CD1c-positive myeloid dendritic cell (primary cell): Measurements from ENCODE around the gene NPEPL1.

Experiments used
- DNase-seq: peaks from one replicate; pipeline ENCODE4 v3.0.0-alpha.2; 2016; ENCODE audit errors: extremely low spot score

Gene NPEPL1

DNA sequence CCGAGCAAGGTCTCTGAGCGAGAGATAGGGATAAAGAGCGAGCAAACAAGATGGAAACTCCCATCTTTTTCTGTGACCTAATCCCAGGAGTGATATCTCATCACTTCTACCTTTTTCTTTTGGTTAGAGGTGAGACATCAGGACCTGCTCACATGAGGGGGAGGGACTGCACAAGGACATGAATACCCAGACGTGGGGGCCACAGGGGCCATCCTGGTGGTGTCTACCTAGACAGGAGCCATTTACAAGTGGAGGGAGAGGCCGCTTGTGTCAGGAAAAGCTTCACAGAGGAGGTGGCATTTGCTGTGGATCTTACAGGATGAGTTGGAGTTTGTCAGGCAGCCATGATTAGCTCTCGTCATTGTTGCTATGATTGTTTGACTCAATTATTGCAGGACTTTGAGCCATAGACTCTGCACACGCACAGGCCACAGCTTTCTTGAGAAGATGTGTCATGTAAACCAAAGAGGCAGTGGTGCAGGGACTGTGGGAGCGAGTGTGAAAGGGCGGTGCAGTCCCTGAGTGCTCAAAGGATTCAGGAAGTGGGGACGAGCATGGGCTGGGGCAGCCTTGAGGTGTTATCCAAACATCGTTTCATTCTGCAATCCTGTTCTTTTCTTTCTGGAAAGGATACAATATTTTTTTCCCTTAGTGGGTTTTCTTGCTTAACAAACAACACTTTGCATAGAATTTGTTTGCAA lies 7.7 kb downstream of the NPEPL1 start:
- DNase-seq = no peak

DNA sequence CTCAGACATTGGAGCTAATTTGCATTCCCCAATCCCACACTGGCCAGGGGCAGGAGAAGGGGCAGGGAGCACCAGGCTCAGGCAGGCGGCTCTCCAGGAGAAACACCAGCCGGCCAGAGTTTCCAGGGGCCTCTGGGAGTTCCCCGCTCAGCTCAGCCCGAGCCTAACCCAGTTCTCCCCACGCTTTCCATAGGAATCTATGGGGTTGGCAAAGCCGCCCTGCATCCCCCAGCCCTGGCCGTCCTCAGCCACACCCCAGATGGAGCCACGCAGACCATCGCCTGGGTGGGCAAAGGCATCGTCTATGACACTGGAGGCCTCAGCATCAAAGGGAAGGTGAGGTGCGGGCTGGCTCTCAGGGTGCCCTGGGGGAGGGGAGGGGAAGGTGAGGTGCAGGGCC lies 8.2 kb downstream of the NPEPL1 start:
- no peak for DNase-seq

DNA sequence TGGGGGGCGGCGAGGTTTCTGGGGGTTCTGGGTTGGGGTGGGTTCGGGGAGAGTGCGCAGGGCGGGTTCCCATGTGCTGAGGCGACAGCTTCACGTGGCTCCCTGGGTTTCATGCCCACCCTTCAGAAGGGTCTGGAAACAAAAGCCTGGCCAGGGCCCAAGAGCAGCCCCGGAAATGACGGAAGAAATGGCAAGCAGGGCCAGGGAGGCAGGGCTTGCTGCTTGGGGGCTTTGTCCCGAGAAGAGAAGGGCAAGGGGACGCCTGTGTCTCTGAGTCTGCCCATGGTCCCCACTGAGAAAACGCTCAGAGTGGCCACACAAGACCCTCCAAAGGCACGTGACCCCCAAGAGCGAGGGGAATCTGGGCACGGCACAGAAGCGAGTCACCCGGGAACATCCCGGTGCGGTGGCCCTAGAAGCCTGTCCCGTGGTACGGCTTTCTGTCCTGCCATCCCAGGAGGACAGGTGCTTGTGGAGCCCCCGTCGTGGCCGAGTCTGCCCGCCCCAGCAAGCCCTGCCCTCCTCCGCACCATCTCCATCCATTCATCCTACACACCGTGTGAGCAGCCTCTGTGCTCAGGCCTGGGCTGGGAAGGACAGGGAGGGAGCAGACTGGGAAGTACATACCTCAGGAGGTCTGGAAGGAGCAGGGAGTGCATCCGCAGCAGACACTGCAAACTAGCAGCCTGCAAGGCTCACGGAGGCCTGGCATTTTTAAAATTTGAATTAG lies 9.0 kb downstream of the NPEPL1 start:
- DNase-seq = no peak

DNA sequence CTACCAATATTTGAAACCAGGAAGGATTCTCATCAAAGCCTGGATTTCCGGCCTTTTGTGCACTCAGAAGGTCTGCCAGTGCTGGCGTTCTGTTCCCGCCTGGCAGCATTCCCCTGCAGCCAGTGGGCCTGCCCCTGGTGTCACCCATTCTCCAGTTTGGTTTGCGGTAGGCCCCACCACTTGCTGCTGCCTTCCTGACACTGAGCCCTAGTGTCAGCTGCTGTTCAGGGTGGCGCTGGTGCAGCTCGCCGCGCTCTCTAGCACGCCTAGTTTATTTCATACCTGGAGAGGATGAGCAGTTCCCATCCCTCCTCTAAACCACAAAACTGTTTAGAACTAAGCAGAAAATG lies 9.5 kb downstream of the NPEPL1 start:
- DNase-seq = no peak

DNA sequence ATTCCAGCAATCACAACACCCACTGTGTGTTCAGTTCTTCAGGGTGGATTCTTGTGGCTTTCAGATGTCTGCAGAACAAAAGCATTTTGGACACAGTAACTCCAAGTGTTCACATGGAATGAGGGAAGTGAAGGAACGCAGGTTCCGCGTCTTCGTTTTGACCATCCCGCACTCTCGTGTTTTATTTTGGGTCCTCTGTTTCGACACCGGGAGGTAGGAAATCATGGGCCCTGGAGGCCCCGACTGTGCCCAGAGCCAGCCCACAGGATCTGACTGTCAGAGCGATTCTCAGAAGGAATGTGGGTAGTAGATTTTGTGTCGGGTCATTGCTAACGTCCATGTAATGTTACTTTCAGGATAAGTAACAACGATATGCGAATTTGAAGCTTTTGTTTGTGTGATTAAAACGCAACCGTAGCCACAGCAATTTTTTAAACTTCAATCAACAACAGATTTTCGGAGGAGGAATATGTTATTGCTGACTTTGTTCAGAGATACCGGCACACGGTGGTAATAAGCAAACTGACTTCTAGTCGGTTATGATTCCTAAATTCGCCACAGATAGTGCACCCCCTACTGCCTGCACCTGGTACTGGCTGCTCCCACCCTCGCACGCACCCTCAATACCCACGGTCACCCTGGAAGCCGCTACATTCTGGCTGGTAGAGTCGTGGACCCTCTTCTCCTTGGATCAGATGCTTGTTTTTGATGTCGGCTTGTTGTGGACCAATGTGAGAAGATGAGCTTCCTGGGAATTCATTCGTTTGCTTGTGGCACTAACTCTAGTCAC lies 10.5 kb downstream of the NPEPL1 start:
- DNase-seq = no peak

DNA sequence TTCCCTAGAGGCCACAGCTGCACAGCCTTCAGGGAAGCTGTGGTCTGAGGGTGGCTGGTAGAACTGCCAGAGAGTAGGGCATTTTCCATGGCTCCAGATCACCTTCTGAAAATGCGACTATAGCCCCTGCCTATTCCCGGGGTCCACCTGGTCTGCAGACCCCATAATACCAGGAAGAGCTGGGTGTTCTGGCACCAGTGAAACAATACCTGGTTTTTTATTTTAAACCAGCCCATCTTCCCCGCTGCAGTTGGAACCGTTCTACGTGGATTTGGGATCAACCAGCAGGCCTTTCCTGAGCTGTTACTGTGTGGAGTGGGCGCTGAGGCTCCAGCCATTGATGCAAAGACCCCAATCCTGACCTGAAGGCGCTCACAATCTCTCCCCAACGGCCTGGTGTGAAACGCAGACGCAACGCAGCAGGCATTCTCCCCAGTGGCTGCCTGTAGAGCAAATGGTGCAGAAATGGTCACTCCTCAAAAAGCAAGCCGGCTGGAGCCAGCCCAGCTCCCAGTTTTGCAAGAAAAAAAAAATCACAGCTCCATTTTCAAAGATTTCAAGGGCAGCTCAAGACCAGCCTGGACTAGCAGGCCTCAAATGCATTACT lies 11.3 kb downstream of the NPEPL1 start:
- no peak for DNase-seq

DNA sequence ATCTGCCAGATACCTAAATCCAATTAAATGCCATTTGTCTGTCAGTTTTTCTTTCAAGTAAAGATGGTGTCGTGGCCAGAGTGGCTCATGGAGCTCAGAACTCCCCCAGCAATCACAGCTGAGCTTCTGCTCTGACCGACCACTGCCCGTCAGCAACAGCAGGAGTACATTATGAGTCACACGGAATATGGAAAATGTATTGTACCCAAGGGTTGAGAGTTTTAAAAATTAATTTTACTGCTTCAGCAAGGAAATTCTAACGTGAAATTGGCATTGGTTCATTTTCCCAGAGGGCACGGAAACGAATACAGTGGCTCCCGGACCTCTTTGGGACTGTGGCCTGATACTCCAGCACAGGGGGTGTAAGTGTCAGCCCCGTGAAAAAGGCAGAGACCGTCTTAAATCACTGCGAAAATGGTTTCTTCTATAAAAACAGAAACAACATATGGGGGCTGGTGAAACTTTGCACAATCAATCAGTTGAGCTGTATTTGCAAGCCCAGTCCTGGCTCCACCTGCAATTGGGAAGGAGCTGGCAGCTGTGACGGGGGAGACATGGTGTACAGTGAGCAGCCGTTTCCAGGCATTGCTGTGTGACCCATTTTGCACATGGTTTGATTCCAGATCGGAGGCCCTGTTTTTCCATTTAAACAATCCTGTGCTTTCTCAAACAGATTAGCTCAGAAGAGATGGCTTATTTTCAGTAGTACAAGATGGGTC lies 12.8 kb downstream of the NPEPL1 start:
- DNase-seq = no peak

DNA sequence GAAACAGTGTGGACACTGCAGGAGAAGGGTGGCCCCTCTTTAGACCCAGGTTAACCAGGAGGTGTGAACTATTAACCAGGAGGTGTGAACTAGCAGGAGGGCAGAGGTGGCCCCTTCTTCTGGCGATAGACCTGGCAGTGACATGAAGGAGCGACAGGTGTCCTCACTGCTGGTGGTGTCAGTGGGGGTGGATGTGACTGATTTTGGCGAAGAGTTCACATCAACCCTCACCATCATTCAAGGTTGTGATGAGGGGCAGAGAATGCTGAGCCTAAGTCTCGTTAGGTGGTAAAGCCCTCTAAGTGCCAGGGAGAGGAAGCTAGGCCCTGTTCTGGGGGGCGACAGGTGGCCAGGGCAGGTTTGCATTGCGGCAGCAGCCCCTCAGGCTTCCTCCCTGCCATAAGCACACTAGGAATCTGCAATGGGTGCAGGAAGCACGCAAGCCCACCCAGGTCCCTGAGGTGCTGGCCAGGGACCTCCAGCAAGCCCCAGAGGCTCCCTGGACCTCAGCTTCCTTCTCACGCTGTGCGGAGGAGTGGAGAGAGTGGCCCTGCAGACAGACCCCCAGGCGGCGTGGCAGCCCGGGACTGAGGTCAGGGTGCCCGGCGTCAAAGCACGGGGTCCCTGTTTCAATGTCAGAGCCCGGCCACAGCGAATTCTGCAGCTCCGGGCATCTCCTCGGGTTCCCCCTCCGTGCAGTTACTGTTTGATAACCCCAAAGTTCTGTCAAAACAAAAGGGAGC lies 13.7 kb downstream of the NPEPL1 start:
- DNase-seq = no peak

DNA sequence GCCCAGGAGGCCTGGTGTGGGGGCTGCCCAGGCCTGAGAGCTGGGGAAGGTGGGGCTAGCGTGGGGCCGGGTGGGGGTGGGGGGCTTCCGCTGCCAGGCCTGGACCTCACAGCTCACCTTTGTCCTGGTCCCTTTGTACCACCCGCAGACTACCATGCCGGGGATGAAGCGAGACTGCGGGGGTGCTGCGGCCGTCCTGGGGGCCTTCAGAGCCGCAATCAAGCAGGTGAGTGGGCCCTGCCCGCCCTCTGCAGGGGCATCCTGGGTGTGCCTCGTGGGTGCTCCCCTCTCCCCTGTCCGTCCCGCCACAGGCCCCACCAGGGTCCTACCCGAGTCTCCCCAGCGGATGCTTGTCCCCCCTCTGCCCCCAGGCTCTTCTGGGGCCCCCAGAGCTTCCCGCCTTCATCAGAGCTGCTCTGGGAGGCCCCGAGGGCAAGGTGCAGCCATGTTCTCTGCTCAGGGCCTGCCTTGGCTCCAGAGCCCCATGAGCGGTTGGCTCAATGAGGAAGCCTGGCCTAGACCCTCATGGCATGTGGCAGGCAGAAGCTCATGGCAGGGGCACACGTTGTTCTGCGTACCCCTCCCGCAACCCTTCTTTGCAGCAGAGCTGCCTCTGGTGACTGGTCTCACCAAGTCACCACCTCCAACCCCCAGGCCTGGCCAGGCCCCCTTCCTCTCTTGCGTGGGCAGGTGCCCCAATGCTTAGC lies 14.5 kb downstream of the NPEPL1 start:
- DNase-seq = no peak

DNA sequence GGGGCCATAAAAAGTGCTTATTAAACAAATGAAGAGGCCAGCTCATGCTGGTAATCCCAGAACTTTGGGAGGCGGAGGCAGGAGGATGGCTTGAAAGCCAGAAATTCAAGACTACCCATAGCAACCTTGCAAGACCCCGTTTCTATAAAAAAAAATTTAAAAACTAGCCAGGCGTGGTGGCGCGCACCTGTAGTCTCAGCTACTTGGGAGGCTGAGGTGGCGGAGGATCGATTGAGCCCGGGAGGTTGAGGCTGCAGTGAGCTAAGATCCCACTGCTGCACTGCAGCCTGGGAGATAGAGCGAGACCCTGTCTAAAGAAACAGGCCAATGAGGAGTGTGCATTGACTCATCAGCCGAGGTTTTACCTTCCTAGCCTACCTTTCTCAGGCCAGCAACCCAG lies 15.2 kb downstream of the NPEPL1 start:
- DNase-seq = no peak

DNA sequence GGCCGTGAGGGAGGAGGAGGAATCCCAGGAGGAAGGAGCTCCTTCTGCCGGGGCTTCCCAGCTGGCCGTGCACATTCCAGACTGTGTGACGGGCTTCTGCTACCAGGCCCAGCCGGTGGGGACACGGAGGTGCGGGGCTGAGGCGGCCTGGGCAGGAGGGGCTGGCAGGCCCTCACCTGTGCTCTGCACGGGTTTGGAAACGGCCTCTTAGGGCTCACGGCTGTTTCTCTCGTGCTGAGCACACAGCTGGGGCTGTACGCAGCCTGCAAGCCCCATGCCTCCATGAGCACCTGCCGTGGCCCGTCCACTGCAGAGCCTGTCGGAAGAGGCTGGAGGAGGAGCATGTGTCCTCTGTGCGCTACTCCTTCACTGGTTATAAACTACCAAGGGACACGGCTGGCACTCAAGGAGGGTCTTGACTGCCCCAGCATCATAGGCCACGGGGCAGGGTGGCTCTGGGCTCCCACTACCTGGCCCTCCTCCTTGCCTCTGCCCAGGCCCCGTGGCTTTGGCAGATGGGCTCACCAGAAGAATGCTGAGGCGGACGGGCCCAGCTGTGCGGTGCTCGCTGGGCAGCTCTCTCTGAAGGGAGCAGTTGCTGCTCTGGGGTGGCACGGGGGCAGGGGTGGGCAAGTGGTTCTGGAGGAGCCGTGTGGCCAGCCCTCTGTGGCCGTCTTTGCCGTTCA lies 15.8 kb downstream of the NPEPL1 start:
- no peak for DNase-seq

DNA sequence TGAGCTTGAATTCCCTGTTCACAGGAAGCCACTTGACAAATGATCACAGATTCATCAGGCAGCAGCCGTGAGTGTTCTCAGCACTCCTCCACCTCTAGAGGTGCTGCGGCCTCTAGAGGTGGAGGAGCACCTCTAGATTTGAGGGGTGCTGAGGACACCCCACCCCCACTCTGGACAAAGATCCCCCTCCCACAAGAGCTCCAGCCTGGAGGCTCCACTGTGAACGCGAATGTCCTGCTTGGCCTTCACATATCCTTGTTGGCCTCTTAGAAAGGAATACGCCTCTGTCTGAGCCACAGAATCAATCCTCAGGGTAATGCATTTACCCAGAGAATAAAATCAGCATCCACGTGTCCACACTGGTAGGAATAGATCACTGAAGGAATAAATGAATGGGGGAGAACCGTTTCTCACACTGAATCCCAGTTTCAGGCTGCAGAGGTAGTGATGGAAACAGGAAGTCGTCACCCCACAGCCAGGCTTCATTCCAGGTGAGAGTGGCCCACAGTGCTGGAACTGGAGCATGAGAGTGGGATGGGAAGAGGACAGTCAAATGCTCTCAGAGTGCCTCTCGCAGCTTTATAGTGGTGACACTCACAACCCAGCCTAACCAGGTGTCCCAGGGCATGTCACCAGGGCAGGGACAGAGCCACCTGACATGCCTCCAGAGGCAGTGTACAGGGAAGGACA lies 16.6 kb downstream of the NPEPL1 start:
- DNase-seq = no peak

DNA sequence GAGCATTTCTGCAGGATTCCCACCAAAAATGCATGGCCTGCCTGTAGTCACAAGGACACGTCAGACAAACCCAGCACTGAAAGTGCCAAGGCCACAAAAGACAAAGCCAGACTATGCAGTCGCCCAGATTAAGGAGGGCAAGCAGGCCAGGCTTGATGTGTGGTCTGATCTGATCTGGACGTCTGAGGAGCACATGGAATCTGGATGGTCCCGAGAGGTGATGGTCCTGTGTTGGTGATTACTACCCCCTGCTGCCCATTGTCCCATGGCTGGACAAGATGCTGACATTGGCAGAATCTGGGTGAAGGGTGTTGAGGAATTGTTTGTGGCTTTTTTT lies 17.1 kb downstream of the NPEPL1 start:
- DNase-seq = no peak

DNA sequence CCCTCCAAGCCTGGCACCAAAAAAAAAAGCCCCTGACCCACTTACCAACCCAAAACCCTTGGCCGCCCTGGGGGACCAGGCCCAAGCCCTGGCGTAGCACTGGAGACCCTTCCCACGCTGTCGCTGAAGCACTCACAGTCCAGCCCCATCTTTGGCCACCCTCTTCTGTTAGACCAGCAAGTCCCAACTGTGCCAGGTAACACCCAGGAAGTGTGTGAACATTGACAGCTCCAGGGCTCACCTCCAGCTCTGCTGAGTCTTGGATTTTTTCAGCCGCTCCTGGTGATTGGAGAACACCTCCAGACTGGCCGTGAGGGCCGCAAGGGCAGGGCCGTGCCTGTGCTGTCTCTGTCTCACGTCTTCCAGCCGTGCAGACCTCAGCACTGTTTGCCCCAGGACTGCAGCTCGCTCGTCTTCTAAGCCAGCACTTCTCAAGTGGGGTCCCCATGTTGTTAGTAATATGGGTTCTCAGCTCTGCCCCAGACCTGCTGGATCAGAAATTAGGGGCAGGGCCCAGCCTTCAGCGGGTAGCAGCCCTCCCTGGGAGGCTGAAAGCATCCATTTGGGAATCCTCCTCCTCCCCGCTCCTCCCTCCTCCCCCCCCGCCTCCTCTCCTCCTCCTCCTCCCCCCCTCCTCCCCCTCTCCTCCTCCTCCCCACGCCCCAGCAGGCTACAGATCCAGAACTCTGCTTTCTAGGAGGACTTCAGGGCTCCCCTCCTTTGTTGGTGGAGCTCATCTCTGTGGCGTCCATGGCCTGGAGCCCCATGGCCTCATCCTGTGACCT lies 18.1 kb downstream of the NPEPL1 start:
- DNase-seq = no peak

DNA sequence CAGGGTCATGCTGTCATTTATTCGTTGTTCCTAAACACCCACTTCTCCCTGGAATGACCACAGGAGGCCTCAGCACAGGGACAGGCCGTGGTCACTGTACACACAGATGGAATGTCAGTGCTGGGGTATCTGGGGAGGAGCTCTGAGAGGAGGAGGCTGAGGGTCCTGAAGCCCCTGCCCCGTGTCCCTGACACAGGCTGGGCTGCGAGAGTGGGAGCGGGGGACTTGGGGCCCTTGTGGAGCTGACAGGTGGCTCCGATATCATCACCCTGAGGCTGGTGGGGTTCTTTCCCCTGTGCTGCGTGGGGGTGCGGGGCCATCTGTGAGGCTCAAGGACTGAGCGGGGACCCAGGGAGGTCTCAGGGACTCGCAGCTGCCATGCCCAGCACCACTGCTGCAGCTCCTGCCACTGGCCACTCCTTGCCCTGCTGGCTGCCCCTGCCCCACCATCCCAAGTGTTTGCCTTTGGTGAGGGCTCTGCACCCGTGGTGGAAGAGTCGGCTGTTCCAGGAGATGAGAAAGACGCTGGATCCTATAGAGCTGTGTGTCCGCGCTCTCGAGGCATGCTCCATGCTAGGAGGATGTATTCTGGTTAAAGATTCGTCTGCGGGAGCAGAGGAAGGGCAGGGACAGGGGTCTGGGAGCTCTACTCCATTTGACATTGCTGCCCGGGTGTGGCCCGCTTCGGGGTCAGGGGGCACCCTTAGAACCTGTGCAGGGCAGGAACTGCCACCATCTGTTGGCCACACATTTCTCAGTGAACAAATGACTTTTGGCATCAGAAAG lies 18.9 kb downstream of the NPEPL1 start:
- no peak for DNase-seq

DNA sequence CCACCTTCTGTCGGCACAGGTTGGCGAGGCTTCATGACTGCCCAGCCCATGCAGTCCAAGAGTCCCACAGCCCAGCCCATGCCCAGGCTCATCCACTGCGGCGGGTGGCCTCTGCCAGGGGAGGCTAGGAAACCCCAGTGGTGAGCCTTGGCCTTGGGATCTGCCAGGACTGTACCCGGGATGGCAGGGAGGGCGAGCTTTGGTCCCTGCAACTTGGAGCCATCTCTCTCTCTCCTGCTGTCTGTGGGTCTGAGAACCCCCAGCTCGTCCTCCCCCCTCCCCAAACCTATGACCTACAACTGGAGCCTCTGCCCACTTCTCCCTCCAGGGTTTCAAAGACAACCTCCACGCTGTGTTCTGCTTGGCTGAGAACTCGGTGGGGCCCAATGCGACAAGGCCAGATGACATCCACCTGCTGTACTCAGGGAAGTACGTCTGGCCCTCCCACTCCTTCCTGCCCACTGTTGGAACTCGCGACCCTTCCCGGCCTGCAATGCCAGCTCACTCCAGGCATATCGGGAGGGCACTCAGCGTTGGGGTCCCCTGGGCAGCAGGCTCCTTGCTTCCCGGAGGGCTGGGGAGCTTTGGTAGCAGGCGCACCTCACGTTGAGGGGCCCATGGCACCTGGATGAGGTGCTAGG lies 19.7 kb downstream of the NPEPL1 start:
- DNase-seq = no peak
